Head of caudate nucleus (tissue), 42 donors: ENCODE data around the gene UBR1.
"Not testable (repeated sequence)": the region's sequence is repeated elsewhere in the genome, so short reads cannot be mapped to it uniquely, and the experiment has no call there.

Source experiments
- DNase-seq, 42 donors: peaks; one replicate each; pipeline versions ENCODE4 v3.0.0 to v3.0.0-alpha.2; 2020 to 2021; ENCODE audit warnings: mixed read lengths in 7 of 42
- intact Hi-C: fragments of 100-400 bp; cut with DNase I; formaldehyde crosslinking; loops from one replicate; pipeline ENCODE4 v1.15.0; 2022

UBR1 gene

DNA sequence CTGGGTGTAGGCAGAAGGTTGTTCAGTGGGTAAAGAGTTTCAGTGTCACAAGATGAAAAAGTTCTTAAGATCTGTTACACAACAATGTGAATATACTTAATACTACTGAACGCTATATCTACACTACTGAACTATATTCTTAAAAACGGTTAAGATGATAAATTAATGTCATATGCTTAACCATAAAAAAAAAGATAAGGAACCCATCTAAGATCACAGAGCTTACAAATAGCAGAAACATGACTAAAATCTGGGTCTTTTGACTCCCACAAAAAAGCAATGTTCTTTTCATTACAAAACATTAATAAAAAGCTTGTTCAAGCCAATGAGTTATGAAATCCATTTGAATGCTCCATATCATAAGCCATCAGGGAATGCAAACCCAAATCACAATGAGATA, 34.4 kb downstream of the UBR1 start:
- intact Hi-C loops = no loop called here
- DNase-seq = no peak

DNA sequence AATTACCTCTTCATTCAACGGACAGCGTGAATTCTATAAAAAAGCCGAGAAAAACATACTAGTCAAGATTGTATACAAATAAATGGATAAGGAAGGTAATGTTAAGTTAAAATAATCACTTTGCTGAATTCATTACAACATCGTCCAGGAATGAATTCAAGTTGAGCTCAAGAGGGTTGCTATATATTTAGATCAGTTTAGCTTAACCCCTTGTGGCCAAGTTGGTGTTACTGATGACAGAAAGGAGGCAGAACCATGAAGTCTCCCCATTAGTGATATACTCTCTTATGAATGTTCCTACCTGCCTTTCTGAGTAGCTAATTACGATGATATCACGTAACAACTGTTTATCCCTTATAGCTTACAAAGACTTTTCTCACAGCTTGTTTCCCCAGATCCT, 34.9 kb downstream of the UBR1 start:
- DNase-seq = no peak
- intact Hi-C loops = no loop called here

- intact Hi-C loops = no loop called here
- DNase-seq = no peak
Measured at GRCh38 chr15:43070249-43070648, 35.6 kb downstream of the UBR1 start.

DNA sequence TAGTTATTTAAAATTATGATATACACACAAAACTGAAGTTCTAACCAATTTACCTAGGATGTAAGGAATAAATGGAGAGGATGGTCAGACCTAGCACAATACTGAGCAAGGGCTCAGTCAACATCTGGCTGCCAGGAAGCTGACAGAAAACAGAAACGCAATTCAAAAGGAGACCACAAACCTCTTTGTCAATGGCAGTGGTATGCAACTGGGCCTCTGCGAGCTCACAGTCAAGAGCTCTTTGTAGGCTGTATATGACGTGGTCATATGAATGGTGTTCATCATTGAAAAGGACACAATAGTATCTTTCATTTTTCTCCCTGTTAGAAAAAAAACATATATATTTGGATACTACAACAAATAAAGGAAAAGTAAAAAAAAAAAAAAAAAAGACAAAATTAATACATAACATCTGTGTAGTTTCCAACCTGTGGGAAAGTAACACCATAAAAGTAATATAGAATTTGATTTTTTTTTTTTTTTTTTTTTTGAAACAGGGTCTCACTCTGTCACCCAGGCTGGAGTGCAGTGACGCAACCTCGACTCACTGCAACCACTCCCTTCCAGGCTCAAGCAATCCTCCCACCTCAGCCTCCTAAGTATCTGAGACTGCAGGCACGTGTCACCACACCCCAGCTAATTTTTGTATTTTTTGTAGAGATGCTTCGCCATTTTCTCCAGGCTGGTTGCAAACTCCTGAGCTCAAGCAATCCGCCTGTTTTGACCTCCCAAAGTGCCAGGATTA, 37.9 kb downstream of the UBR1 start:
- intact Hi-C loops = no loop called here
- peak in 20 of 42 donors; percentile 3 to 69 (median 18) for DNase-seq

DNA sequence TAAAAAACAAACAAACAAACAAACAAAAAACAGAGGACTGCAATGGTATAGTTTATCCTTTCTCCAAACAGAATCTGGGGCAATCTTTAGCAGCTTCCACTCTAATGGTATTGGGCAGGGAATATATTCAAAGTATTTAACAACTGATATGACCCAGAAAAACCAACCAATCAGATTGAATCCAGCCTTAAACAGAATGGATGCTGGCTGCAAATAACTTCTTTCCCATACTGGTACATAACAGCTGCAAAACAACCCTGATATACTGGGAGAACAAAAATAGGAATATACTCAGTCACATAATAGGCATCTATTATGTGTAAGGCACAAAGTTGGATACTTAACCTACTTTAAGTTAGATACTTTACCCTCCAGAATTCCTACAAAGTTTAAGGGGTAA, 49.1 kb downstream of the UBR1 start:
- DNase-seq = no peak
- intact Hi-C loops = no loop called here

DNA sequence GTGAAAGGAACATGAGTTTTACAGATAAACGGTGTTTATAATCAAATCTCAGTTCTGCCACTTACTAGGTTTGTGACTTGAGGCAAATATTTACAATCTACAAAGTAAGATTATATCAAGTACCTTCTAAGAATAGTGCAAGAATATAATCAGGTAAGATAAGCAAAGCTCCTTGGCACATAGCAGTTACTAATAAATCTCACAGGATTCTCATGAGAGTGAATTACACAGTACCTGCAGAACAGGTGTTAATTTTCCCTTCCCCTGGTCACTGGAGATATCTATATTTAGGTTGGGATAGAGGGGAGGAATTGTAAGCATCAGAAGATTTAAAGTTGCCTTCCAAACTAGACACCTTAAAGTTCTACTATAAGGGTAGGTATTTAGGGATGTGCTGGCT, 53.0 kb downstream of the UBR1 start:
- no peak for DNase-seq
- intact Hi-C loops = no loop called here

- DNase-seq = no peak
- intact Hi-C loops = no loop called here
Measured at GRCh38 chr15:43048935-43049334, 56.9 kb downstream of the UBR1 start.

DNA sequence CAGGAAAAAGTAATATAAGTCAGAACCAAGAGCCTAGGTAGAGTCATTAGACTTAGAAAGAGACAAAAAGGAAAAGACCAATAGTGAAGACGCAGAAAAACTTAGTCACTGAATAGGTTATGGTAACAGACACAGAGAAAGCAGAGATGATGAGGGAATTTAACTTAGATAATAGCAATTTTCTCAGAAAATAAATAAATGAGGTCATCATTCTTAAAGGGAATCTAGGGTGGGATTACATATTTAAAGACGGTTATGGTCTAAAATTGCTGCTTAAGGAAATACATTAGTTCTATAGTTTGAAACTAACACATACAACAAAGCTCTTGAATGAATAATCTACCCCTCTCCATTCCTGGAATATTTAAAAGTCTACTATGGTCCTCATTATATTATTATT, 59.4 kb downstream of the UBR1 start:
- DNase-seq = no peak
- intact Hi-C loops = no loop called here

GRCh38 chr15:43042885-43043284, 63.0 kb downstream of the UBR1 start:
- intact Hi-C loops = no loop called here
- DNase-seq = no peak

GRCh38 chr15:43041085-43041484, 64.8 kb downstream of the UBR1 start:
- intact Hi-C loops, DNase-seq: not testable (repeated sequence)

- intact Hi-C loops, DNase-seq: not testable (repeated sequence)
Measured at GRCh38 chr15:43035240-43035639, 70.6 kb downstream of the UBR1 start.

DNA sequence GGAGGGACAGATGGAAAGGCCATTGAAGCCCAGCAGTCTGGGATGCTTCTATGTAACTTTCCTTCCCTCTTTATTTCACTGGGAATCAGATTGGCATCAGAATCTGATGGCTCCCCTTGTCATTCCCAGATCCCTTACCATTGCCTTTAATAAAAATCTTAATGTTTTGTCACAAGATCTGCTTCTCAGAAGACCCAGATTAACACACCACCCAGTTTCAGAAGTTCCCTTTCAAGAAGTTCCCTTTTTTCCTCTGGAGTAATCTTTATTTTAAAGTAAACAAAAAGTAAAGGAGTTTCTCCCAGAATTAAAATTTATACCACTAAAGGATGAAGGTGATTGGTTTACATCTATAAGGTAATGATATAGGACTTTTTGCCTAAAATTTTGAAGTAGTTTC, 76.4 kb downstream of the UBR1 start:
- intact Hi-C loops = no loop called here
- DNase-seq = no peak

GRCh38 chr15:43025150-43025549, 80.7 kb downstream of the UBR1 start:
- intact Hi-C loops = no loop called here

GRCh38 chr15:43014671-43015070, 91.2 kb downstream of the UBR1 start:
- intact Hi-C loops, DNase-seq: not testable (repeated sequence)

More at GRCh38 chr15:43025150-43025549, 80.7 kb downstream of the UBR1 start:
- no peak for DNase-seq

DNA sequence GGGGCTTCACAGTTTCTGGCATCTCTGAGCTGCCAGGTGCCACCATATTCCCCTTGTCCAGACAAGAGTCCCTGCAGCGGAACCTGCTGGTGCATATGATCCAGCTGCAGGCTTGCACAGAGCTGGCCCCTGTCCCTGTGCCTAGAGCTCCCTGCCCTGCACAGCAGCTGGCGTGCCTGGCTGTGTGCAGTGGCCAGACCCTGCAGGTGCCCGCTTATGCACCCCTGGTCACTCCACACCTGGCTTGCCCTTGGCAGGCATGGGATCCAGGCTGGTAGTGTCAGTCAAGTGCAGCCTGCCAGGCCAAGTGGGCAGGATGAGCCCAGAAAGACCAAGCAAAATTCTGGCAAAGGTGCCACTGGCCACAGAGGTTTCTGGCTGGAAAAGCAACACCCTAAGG, 96.6 kb downstream of the UBR1 start:
- no peak for DNase-seq
- intact Hi-C loops = no loop called here

- no peak for DNase-seq
- intact Hi-C loops = no loop called here
Measured at GRCh38 chr15:43008150-43008549, 97.7 kb downstream of the UBR1 start.

GRCh38 chr15:43007551-43007950, 98.3 kb downstream of the UBR1 start:
- intact Hi-C loops = no loop called here
- DNase-seq = no peak

DNA sequence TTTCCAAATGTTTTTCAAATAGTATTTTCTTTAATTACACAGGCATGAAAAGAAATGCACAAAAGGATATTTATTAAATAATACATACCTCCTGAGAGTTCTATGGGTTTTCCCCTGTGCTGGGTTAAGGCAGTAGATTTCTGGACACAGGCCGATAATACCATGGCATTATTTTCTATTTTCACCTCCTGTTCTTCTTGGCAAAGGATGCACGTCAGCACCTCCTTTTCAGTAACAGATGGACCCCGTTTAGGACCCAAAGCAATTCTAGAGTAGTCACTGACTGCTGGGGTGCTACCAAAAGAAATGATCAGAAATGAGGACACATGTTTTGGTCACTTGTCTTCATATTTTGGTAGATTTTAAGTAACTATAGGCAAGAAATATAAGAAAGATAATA, 98.8 kb downstream of the UBR1 start:
- no peak for DNase-seq
- intact Hi-C loops = no loop called here

GRCh38 chr15:43004886-43005595, 100.8 kb downstream of the UBR1 start:
- intact Hi-C loops, DNase-seq: not testable (repeated sequence)

DNA sequence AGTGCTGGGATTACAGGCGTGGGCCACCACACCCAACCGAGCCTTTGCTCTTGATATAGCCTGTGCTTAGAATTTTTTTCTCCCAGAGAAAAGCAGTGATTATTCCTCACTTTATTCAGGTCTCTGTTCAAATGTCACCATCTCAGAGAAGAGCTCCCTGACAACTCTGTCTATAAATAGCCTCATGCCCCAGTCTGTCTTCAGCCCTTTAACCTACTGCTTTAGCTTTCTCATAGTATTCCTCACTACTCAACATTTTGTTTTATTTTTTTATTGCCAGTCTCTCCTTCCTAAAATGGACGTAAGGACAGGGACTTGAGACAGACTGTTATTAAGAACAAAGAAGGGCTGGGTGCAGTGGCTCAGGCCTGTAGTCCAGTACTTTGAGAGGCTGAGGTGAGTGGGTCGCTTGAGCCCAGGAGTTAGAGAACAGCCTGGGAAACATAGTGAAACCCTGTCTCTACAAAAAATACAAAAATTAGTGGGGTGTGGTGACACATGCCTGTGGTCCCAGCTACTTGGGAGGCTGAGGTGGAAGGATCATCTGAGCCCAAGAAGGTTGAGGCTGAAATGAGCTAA, 106.5 kb downstream of the UBR1 start:
- intact Hi-C loops = no loop called here
- no peak for DNase-seq

DNA sequence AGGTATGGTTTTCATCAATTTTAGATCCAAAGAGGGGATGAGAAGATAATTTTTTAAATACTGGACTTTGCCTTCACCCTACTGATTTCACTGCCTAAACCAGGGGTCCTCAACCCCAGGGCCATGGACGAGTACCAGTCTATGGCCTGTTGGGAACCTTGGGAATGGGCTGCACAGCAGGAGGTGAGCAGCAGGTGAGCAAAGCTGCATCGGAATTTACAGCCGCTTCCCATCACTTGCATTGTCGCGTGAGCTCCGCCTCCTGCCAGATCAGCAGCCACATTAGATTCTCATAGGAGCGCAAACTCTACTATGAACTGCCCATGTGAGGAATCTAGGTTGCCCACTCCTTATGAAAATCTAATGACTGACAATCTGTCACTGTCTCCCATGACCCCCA, 109.0 kb downstream of the UBR1 start:
- no peak for DNase-seq
- intact Hi-C loops = no loop called here
